GM18907 (cell line): Measurements from ENCODE around the gene MARCHF3.
"Not testable (repeated sequence)": the region's sequence is repeated elsewhere in the genome, so short reads cannot be mapped to it uniquely, and the experiment has no call there.

ENCODE experiments used
- ATAC-seq: cut with Tn5 transposase; IDR thresholded peaks from one replicate; pipeline ENCODE4 v1.9.1; 2021; ENCODE audit warnings: mild to moderate bottlenecking, moderate library complexity; ENCODE audit not compliant: unreplicated experiment

The MARCHF3 gene

DNA sequence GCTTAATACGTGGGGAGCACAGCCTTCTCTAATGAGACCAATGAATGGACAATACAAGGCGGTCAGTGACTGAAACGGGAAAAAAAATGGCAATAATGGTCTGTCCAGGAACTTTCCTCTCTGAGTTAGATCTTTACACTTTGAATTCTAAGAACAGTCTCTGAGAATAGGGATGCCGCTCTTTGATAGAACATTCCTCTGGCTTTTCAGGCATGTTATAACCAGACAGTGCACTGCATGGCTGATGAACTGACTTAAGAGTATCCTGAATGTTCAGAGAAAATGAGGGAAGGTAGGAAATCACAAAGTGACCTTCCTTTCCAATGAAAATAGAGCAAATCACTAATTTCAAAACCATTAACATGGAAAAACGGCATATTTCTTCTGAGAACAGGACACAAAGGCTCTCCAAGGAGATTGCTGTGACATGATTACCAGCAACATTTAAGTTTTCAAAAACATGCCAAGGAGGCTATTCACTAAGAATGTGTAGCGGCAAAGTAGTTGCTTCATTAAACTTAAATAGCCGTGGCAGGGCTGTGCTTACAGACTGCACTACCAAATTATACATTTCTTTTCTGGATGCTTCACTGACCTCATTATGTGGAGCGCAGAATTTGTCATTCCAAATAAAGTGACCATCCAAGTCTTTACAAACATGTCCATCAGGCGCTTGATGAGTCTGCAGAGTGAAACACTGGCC lies 105.9 kb downstream of the MARCHF3 start:
- no peak for ATAC-seq

DNA sequence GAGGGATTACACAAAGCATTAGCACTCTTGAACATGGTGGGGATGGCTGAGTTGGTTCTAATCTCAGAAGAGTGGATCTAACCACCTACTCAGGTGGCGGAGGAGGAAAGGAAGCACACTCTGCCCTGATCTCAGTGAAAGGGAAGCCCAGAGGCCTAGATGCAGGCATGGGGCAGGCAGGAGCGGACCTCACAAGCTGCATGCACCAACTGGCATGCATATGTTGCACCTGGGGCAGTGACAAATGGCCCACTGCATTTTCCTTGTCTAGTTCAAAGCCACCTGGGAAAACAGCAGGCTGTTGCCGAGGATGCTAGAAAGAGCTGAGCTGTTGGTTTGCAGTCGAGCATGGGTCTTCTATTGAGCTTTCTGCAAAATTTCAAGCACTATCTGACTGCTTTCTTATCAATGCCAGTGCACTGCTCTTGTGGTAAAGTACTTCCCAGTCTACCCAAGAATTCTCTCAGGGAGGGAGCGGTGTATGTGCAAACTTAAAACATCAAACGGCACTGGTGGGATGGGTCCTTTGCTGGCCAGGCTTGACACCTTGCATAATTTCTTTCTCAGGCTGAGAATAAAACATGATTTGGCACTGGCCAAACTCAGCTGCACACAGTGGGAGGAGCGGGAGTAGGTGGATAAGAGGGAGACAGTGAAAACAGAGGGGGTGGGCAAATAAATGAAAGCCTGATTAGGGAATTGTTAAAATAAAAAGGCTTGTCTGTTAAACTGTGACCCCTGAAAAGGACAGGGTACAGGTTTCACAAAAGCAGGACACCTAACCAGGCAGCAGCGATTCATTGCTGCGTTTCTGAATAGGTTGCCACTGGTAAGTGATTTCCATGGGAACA lies 108.9 kb downstream of the MARCHF3 start:
- no peak for ATAC-seq

DNA sequence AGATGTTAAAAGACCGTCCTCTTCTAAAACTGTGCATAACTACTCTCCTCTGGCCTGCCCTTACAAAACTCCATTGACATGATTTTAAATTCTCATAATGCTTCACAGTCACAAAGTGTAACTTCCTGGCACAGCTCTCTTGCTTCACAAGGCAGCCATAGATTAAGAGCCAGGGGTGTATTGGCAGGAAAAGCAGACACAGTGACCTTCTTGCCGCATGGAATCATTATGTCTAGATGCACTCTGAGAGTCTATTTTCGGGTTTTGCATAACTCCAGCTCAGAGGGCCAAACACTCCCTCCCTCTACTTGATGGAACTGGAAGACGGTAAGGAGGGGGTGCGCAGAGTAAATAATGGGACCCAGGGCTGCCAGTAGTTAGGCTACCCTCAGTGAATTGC lies 110.1 kb downstream of the MARCHF3 start:
- ATAC-seq = no peak

DNA sequence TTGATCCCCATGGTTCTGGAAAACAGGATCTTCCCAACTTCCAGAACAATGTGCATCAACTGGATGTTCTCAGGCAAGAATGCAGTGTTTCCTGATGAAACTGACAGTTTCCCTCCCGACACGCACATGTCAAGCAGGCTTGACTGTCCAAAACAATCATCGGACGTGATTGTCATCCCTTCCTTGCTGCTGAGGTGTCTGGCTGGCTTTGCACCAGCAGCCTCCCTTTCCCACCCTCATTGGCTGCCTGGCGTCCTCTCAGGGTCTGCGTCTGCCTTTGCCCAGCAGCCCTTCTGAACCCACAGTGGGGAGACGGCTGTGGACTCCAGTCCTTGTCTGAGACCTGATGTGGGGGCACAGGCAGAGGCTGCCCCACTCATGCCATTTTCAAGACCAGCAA lies 110.8 kb downstream of the MARCHF3 start:
- ATAC-seq = no peak

DNA sequence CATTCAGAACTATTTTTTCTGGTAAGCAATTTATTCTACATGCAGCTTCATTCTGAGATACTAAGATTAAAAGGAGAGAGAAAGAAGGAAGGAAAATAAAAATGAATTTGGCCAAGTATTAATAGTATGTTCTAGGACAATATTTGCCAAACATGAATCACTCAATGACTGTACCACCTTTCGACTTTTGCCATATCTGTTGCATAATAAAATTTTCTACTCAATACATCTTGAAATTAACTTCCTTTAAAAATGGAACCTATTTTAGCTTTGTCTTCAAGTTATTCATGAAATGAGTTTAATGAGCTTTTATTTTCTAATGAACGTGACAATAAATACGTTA lies 111.8 kb downstream of the MARCHF3 start:
- no peak for ATAC-seq

DNA sequence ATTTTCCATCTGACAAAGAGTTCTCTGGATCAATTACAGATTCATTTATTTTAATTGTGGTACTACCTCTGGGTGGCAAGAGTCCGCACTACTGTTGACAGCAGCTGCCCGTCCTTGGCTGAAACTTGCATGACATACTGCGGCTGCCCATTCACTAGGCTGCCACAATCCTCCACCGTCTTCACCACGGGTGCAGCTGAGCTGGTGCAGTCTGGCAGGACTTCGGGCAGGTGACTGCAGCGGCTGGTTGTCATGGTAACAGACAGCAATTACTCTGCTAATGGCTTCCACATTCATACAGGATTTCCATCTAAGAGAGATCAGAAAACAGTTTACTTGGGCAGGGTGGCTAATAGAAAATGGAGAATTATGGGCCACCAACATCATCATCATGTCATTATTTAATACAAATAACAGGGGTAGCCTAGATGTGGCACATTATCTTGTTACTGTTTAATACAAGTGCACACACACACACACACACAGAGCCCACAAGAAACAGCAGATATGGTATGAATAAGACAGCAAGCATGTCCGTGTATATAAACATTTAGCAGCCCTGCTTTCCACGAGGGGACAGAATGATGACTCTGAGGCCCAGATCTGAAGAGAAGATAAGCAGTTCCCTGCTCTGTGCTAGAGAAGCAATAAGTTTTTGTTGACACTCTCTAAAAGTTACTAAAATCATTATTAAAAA lies 112.3 kb downstream of the MARCHF3 start:
- no peak for ATAC-seq

DNA sequence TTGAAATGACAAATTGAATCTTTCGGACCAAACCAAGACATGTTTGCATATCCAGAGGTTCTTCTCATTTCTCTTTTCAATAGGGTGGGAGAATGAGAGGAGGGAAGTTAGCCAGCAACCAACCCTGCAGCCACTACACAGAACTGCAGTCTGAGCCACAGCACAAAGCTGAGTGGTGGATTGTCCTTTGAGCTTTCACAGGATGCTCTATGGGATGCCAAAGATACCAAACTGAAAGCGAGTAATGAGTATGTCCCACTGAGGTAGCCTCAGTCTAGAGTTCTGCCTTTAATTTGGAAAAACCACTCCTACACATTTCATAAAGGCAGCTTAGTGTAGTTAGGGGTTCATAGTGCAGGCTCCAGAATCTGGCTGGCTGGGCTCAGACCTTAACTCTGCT lies 114.9 kb downstream of the MARCHF3 start:
- ATAC-seq = no peak

DNA sequence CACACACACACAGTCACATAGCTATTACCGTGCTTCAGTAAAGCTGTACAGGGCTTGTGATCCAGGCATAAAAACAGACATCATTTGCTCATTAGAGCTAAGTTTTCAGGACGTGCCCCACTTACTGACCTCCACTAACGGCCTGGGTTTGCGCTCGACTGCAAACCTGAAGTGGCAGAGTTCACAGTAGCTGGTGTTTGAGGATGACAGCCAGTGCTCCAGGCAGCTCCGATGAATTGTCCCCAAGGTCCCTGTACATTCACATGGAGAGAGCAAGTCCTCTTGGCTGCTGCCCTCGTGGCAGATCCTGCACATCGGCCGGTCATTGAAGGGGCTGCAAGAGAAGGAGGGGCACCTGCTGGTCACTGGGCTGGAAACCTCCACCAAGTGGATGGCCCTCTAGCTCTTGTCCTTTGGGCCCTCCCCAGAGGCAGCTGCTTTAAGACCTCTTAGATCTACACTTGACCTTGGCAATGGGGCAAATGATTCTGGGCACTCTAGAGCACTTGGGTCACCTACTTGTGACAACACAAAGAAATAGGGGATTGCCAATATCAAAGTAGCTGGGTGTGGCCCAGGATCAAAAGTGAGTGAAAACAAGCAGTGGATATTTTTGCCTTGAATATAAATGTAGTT lies 115.4 kb downstream of the MARCHF3 start:
- no peak for ATAC-seq

DNA sequence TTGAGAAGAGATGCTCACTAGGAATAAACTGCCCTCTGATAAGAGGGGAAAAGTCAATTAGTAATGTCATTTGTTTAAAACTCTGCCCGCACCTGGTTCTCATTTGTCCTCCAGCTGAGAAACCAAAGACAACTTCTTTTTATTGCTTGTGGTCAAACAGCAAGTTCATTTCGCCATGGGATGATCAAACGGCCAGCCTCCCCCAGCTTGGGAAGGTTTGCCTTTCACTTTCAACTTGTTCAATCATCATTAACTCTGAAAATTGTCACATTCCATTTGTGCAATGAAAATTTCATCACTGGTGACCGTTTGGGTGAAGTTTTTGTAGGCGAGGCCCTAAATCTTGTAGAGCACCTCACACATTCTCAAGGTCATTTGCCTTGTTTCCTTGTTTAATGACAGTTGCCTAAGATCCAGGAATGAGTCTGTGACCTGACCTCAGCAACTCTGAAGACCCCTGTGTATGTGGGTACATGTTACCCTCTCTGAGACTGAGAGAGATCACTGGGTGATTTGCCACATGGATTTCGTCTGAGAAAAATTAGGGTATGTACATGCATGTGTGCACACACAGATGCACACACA lies 117.7 kb downstream of the MARCHF3 start:
- no peak for ATAC-seq

DNA sequence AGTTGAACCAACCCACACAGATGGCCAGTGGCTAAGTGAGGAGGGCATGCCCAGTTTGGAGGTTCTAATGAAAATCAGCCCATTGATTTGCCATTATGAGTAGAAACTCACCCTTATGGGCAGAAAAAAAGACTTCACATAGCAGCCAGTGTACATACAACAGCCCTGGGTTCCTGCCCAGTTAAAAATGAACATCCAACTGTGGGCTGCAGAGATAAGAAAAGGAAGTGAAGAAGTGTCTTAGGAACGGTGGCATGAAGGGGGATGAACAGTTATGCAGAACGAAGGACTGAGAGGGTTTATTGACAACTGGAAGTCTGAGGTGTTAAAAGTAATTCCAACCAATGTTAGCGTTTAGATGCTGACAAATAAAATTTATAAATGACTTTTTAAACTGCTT lies 118.4 kb downstream of the MARCHF3 start:
- no peak for ATAC-seq

DNA sequence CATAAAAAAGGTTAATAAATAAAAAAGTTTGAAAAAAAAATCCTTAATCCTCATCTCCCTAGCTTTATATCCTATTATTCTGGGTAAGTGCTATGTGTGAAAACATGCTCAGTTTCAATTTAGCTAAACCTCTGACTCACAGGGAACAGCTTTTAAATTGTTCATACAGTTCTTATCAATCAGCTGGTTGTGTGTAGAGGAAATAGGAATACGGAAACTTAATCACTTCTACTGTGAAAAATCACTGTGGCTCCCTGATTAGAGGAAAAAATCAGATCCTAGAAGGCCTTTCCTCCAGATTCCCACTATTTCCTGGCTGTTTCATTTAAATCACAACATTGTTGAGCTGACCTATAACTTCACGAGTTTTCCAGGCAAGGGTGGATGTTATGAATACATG lies 120.5 kb downstream of the MARCHF3 start:
- ATAC-seq = no peak

DNA sequence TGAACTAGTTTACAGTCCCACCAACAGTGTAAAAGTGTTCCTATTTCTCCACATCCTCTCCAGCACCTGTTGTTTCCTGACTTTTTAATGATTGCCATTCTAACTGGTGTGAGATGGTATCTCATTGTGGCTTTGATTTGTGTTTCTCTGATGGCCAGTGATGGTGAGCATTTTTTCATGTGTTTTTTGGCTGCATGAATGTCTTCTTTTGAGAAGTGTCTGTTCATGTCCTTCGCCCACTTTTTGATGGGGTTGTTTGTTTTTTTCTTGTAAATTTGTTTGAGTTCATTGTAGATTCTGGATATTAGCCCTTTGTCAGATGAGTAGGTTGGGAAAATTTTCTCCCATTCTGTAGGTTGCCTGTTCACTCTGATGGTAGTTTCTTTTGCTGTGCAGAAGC lies 126.0 kb downstream of the MARCHF3 start:
- ATAC-seq = not testable (repeated sequence)

DNA sequence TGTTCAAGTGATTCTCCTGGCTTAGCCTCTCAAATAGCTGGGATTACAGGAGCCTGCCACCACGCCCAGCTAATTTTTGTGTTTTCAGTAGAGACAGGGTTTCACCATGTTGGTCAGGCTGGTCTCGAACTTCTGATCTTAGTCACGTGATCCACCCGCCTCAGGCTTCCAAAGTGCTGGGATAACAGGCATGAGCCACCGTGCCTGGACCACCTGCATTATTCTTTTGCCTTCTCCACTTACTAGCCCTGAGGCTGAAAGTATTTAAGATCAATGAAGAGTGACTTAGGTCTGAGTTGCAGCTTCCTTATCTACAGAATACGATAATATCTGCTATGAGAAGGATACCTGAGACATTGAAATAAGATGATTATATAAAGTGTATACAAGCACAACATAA lies 129.6 kb downstream of the MARCHF3 start:
- ATAC-seq = no peak

DNA sequence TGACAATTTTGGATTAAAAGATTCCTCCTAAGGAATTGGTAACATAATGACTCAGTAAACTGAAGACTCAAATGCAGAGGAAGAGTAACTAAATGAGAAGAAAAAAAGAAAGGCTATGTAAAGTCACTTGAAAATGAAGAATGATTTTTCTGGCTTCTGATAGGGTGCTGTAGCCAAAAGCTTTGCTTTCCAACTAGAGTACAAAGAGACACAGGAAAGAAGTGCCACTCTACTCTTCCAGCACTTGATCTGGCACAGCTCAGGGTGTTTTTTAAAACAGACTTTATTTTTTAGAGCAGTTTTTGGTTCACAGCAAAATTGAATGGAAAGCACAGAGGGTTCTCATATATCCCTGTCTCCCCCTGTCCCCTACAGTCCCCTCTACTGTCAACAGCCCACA lies 130.9 kb downstream of the MARCHF3 start:
- ATAC-seq = no peak

DNA sequence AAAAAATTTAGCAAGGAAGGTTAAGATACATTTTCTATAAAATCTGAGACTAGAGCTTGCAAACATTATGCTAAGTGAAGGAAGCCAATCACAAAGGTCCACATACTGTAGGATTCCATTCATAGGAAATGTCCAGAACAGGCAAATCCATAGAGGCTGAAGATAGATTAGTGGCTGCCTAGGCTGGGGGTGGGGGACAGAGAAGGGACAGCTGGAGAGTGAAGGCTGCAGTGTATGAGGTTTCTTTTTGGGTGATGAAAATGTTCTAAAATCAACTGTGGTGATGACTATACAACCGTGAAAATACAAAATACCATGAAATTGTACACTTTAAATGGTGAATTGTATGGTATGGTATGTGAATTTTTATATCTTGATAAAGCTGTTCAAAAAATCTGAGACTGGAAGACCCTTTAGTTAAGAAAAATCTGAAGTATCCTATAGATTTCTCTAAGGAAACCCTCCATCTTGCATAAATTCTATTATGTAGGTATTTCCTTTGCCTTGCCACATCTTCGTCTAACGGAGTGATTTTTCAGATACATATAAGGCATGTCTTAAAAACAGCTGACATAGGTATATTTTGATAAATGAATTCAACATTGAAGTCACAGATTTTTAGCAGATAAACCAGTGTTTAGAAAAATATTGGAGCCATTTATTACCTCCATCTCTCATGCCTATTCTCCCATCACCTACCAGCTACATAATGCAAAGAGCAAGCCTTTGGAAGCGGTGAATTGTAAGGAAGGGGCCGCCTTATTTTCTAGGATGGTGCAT lies 132.3 kb downstream of the MARCHF3 start:
- no peak for ATAC-seq

DNA sequence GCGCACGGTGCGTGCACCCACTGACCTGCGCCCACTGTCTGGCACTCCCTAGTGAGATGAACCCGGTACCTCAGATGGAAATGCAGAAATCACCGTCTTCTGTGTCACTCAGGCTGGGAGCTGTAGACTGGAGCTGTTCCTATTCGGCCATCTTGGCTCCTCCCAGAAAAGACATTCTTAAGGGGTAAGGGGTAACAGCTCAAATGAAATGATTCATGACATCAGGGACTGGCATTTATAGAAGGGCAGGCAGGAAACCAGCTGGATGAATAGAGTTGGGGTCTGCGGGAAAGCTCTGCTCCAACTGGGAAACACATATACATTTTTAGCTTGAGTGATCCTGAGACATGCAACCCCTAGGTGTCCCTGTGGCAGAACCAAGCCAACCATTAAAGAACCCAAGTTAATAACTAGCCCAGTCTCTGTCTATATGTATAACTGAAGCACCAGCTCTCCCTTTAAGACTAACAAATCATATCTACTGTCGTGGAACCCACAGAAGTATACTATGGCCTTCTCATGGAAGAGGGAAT lies 134.1 kb downstream of the MARCHF3 start:
- no peak for ATAC-seq

DNA sequence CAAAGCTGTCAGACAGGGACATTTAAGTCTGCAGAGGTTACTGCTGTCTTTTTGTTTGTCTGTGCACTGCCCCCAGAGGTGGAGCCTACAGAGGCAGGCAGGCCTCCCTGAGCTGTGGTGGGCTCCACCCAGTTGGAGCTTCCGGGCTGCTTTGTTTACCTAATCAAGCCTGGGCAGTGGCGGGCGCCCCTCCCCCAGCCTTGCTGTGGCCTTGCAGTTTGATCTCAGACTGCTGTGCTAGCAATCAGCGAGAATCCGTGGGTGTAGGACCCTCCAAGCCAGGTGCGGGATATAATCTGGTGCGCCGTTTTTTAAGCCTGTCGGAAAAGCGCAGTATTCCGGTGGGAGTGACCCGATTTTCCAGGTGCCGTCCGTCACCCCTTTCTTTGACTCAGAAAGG lies 134.6 kb downstream of the MARCHF3 start:
- not testable (repeated sequence) for ATAC-seq

DNA sequence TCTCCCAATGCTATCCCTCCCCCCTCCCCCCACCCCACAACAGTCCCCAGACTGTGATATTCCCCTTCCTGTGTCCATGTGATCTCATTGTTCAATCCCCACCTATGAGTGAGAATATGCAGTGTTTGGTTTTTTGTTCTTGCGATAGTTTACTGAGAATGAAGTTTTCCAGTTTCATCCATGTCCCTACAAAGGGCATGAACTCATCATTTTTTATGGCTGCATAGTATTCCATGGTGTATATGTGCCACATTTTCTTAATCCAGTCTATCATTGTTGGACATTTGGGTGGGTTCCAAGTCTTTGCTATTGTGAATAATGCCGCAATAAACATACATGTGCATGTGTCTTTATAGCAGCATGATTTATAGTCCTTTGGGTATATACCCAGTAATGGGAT lies 139.9 kb downstream of the MARCHF3 start:
- ATAC-seq = not testable (repeated sequence)

DNA sequence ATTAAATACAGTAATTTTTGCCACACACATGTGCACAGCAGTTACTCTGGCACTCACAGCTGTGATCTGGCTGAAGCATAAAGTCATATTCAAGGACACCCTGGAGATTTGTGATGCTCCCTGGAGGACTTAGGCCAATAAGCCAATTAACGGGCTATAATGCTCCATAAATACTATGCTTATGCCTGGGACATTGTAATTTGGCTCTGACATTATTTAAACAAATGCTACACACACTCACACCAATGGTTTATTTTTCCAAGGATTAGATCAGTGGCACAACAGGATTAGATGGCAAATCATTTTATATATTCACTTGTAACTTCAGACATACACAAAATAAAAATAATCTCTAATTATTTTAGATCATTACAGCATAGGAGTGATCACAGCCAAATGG lies 142.2 kb downstream of the MARCHF3 start:
- ATAC-seq = no peak

DNA sequence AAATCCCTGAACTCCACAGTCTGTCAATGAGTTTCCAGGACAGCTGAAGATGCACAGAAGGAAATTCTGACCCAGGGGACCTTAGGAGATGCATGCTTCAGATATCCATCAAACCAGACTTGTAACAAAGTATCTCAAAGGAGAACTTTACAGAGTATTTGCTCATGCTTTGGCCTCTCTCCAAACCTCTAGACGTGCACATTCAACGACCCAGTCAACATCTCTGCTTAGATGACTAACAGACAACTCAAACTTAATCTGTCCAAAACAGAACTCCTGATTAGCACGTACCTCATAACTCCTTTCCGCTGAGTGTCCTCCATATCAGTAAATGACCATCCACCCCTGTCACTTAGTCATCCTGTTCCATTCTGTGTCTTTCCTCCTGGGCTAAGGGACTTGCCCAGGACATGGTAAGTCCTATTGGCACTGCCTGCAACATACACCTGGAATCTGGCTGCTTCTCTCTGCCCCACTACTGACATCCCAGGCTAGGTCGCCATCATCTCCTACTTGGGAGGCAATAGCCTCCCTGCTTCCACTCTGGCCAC lies 146.0 kb downstream of the MARCHF3 start:
- no peak for ATAC-seq
